GM12892 (cell line): ENCODE data around the gene TBC1D14.

Experiments
- POLR2A ChIP-seq: IDR thresholded peaks from 2 replicates; pipeline ENCODE4 v1.6.1; 2011; ENCODE audit warnings: low read depth, low read length, control low read depth
- POLR2AphosphoS5 ChIP-seq: IDR thresholded peaks from 2 replicates; pipeline ENCODE4 v1.6.1; 2011; ENCODE audit warnings: low read depth, low read length, control low read depth
- TAF1 ChIP-seq: IDR thresholded peaks from 2 replicates; pipeline ENCODE4 v1.6.1; 2011; ENCODE audit warnings: low read depth, mild to moderate bottlenecking, control low read depth, low read length, borderline replicate concordance

DNA sequence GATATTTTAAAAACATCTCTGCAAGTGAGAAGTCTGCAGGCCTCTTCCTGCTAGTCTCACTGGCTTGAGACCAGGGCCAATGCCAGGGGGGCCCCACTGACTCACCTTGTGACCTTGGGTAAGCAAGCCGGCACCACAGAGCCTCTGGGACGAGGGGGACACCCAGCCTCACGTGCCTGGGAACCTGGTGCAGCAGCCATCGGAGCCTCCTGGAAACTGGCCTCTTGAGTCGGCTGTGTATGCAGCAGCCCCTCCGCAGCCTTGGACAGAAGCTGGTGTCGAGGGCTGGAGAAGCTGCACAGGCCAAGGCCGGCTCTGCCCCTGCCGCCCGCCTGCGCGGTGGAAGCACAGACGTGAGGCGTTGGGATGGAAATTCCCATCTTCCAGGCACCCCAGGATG is 142.3 kb downstream of the TBC1D14 start:
- TF ChIP-seq POLR2A (no peak), POLR2AphosphoS5 (no peak), TAF1 (no peak)
